ENCODE results near the gene ZNF285.
"Not testable (repeated sequence)": the region's sequence is repeated elsewhere in the genome, so short reads cannot be mapped to it uniquely, and the experiment has no call there.

Gene ZNF285

DNA sequence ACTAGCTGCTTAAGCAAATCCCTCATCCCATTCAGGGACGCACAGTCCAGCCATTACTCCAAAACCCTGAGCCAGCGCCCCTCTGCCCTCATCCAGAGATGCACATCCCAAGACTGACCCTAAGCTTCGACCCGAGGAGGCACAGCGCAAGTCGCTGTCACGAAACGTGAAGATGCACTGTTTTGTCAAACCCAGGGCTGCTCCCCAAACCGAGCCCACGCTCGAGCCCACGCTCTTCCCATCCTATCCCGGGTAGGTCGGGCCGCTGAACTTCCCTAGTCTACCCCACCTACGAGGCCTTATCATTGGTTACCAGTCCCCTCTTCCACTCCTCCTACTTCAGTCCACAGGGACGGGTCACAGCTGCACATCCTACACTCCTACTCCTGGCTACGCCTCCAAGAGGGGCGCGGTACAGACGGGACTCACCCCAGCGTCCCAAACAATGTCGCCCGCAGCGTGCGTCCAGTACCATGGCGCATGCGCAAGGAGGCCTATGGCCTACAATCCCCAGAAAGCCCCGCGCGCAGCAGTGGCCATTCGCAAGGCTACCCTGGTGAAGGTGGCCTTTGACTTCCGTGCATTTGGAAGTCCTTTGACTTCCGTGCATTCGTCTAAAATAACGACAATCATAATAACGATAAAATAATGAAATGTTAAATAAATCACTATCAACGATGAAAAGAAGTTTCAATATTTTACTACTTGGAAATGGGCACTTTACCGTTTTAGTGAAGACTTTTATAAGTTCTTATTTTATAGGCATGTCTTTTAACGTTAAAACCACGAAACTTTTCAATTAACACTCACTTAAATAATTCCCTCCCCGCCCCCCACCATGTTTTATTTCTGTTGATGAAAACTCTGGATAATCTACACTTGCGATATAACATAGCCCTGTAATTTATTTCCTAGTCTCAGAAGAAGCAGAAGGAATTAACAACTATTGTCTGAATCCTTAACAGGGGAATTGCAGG, at the start of gene ZNF285:
ZNF285 (minus strand) TSS at position 470 of the 977 bp plus-strand sequence. CDS start 4,395 bp downstream, outside the sequence.
- peak; percentile 52 for DNase-seq

- DNase-seq: peak; percentile 46
These were observed 46.7 kb upstream of the ZNF285 start, which contains the start of gene ZNF229 for GRCh38 chr19:44447916-44448674. ZNF229 (minus strand) TSS chr19:44448472; CDS start chr19:44442847, 5,625 bp downstream.

DNA sequence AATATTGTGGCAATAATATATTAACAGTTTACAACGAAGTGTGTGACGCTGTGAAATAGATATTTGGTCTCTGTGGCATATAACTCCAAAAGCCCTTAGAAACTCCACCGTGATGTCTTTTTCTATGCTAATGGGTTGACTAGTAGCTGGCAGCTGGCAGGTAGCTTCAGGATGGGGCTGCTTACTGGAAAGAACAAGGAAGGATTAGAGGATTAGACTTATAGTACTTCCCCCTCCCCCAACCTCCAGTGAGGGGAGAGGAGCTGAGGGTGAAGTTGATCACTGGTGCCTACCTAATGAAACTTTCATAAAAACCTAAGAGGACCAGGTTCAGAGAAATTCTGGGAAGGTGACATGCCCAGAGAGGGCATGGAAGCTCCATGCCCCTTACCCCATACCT, 37.0 kb upstream of the ZNF285 start:
- DNase-seq: no peak

DNA sequence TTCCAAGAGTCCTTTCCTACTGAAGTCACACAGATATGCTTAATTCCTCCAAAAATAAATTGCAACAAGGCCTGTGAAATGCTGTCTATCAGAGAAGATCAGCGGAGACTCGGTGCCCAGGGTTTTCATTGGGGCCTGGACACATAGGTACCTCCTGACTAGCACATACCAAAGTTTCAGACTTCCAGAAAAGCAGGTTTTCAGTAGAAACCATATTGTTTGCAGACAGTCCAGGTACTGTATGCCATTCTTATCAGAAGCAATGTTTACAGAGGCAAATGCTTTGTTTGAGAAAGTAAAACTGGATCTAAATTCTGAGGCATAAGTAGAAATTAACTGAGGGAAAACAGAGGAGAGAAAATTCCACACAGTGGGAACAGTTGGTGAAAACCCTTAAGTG, 34.0 kb upstream of the ZNF285 start:
- no peak for DNase-seq

GRCh38 chr19:44430956-44431355, 29.5 kb upstream of the ZNF285 start:
- DNase-seq: no peak

DNA sequence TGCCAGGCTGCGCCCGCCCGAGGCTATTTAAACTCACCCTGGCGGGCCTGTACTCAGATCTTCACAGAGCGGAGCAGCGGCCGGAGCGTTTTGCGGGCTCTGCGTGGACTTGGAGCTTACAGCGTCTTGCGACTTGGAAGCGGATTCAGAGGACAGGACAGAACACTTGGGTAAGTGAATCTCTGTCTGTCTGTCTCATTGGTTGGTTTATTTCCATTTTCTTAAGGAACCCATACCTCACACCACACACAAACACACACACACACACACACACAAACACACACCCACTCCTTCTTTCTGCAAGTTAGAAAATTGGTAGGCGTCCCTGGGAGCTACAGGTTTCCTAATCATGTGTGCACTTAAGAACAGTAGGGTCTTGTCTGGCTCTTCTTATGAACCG, 14.1 kb upstream of the ZNF285 start:
- not testable (repeated sequence) for DNase-seq

GRCh38 chr19:44389268-44389667, 12.1 kb downstream of the ZNF285 start:
- DNase-seq: not testable (repeated sequence)

DNA sequence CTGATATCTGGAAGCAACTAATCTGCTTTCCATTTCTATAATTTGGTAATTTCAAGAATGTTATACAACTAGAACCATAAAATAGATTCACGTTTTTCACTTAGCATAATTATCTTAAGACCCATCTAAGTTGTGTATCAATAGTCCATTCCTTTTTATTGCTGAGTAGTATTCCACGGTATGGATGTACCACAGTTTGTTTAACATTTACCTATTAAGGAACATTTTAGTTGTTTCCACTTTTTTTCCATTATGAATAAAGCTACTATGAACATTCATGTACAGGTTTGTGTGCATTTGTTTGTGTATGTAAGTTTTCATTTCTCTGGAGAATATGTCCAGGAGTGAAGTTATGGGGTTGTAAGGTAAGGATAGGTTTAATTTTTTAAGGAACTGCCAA, 26.6 kb downstream of the ZNF285 start:
- DNase-seq: no peak

GRCh38 chr19:44371815-44372480, 29.5 kb downstream of the ZNF285 start:
- no peak for DNase-seq

DNA sequence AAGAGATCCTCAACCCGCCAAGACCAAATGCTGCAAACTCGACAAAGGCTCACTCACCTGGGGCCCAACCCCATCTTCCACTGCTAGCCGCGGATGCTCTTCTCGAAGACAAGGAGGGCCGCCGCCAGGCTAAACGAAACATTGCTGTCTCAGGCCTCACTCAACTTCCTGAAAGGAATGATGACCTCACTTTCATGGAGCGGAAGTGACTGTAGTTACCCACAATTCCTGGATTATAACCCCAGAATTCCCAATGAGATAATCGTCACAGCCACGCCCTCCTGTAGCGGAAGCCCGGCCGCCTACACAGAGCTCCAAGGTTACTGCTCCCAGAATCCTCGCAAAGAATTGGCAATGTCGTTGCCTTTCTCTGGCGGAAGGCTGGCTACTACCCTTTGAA, 34.4 kb downstream of the ZNF285 start:
- no peak for DNase-seq

DNA sequence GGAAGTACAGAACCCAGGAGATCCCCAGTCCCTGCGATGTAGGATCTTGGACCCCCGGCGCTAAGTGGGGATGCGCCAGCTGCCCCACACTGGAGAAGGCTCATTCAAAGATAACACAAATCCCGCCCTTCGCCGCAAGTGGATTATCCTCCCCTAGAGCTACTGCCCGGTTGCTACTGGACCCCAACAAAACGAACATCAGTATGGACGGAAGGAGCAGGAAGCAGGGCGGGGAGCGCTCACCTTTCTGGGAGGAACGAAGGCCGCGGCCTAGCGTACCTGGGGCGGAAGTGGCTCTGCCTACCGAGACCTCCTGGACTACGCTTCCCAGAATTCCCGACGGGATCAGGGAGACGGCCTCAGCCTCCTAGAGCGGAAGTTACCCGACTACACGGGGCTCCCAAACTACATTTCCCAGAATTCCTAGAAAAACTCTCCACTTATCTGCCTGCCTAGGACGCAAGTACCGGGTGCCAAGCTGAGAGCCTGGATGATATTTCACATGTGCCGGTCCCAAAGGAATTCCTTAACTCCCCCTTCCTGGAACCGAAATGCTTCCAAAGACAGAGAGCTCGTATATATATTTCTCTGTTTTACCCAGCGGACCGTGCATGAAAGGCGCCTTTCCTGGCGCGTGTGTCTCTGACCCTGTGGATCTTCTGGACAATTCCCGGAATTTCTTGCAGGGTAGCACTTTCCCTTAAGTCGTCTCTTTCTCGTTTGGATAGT, 44.9 kb downstream of the ZNF285 start, which contains the start of gene ZNF112:
ZNF112 (minus strand) TSS at position 298 of the 729 bp plus-strand sequence. CDS start 16,141 bp downstream, outside the sequence.
- no peak for DNase-seq

- no peak for DNase-seq
These were observed 54.9 kb downstream of the ZNF285 start for GRCh38 chr19:44346556-44346955.

- DNase-seq: no peak
These were observed 55.4 kb downstream of the ZNF285 start for GRCh38 chr19:44345959-44346358.

GRCh38 chr19:44344255-44344654, 57.2 kb downstream of the ZNF285 start:
- DNase-seq: no peak

DNA sequence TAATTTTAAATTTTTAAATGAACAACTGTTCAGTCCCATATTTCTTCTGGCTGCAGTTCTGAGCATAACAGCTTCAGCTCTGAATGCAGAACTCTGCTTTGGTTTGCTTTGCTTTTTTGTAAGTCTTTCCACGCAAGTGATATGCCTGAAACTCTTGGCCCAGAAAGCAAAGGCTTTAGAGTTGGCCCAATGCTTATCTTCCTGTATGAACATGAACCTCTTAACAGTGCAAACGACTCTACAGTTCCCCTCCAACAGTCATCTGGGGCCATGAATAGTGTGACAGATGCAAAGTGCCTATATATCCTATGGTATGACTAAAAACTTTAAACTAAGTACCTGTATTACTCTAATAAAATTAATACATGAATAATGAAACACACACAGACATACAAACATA, 59.6 kb downstream of the ZNF285 start:
- no peak for DNase-seq

DNA sequence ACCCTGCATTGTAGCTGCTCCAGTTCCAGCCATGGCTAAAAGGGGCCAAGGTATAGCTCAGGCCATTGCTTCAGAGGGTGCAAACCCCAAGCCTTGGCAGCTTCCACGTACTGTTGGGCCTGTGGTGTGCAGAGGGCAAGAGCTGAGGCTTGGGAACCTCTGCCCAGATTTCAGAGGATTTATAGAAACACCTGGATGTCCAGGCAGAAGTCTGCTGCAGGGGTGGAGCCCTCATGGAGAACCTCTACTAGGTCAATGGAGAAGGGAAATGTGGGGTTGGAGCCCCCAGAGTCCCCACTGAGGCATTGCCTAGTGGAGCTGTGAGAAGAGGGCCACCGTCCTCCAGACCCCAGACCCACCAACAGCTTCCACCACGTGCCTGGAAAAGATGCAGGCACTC, 66.8 kb downstream of the ZNF285 start:
- DNase-seq: not testable (repeated sequence)

Measured in activated CD4-positive, alpha-beta T cell treated with anti-CD3 and anti-CD28 coated beads, Interleukin-2, amount 50 U/mL, for 1 hour (primary cell).